ENCODE results near the gene STX8.

GRCh38 chr17:9298135-9298534, 277.5 kb downstream of the STX8 start:
- TF ChIP-seq CTCF (IDR thresholded peaks at IDR 0.05; ENCODE audit: low read depth, low read length, missing input control) (no peak), TAF1 (conservative IDR thresholded peaks at IDR 0.05) (no peak), EGR1 (IDR thresholded peaks at IDR 0.05; ENCODE audit: low read depth in 2 of 2) (peak in 1 of 2 donors; percentile 83), REST (IDR thresholded peaks at IDR 0.05) (peak; percentile 46)

Measured in liver (tissue), 3 donors.